ENCODE results near the gene ELOVL1.

ELOVL1 gene

GRCh38 chr1:43344267-43344850, 23.5 kb downstream of the ELOVL1 start:
- Histone ChIP-seq H3K9ac (ENCODE audit: low read length) (no peak overlapping the region), H3K36me3 (ENCODE audit: control insufficient read depth in 1 of 2, insufficient read depth in 2 of 2, low read depth in 1 of 2, low read length in 2 of 2) (no peaks in the 10 kb centered on the region), H3K14ac (ENCODE audit: low read length in 2 of 2) (no peak overlapping the region), H3K23ac (ENCODE audit: low read length in 2 of 2) (no peak overlapping the region), H2BK5ac (ENCODE audit: low read depth, low read length, poor library complexity, severe bottlenecking) (no peak overlapping the region), H3K4me1 (ENCODE audit: control insufficient read depth, insufficient read depth, low read depth, low read length) (peaks cover 11% of the 10 kb centered on the region), H3K27ac (ENCODE audit: low read length, poor library complexity, severe bottlenecking) (no peak overlapping the region), H2BK15ac (ENCODE audit: low read depth, poor library complexity, severe bottlenecking) (no peak overlapping the region), H3K4me3 (ENCODE audit: insufficient read depth in 1 of 2, low read depth in 1 of 2, low read length in 2 of 2) (no peak overlapping the region), H2BK12ac (ENCODE audit: low read length in 2 of 2) (no peak overlapping the region), H3K18ac (ENCODE audit: low read depth in 1 of 2, low read length in 2 of 2) (no peak overlapping the region), H2AK5ac (ENCODE audit: low read length, severe bottlenecking) (no peak overlapping the region), H3K4me2 (ENCODE audit: low read length, poor library complexity, severe bottlenecking) (no peak overlapping the region), H3K4ac (ENCODE audit: low read depth in 1 of 2, low read length in 2 of 2) (no peak overlapping the region), H4K8ac (ENCODE audit: low read length) (peak overlapping the region; percentile 6), H3K9me3 (ENCODE audit: control insufficient read depth, low read length) (no peaks in the 10 kb centered on the region), H2BK120ac (ENCODE audit: low read depth, low read length) (no peak overlapping the region), H3K27me3 (ENCODE audit: control insufficient read depth in 1 of 2, insufficient read depth in 1 of 2, low read length in 2 of 2) (peaks cover 7 to 8% of the 10 kb centered on the region in 2 experiments), H3K79me1 (replicated peaks; ENCODE audit: low read length, poor library complexity, severe bottlenecking) (no peaks in the 10 kb centered on the region), H4K91ac (ENCODE audit: low read length) (no peak overlapping the region), H2AFZ (ENCODE audit: low read depth, low read length) (no peak overlapping the region)
- DNase-seq: peak; percentile 43
- 87% methylated on average over 4 of the region's 4 CpGs for WGBS

- Histone ChIP-seq H3K27ac (ENCODE audit: low read length, poor library complexity, severe bottlenecking) (no peak overlapping the region), H3K18ac (ENCODE audit: low read depth in 1 of 2, low read length in 2 of 2) (no peak overlapping the region), H4K91ac (ENCODE audit: low read length) (no peak overlapping the region), H3K23ac (ENCODE audit: low read length in 2 of 2) (no peak overlapping the region), H2BK15ac (ENCODE audit: low read depth, poor library complexity, severe bottlenecking) (no peak overlapping the region), H3K27me3 (ENCODE audit: control insufficient read depth in 1 of 2, insufficient read depth in 1 of 2, low read length in 2 of 2) (peaks cover 16% of the 10 kb centered on the region in 2 experiments), H3K4me1 (ENCODE audit: control insufficient read depth, insufficient read depth, low read depth, low read length) (peaks cover 1% of the 10 kb centered on the region), H3K79me1 (replicated peaks; ENCODE audit: low read length, poor library complexity, severe bottlenecking) (no peaks in the 10 kb centered on the region), H2BK12ac (ENCODE audit: low read length in 2 of 2) (no peak overlapping the region), H3K4me3 (ENCODE audit: insufficient read depth in 1 of 2, low read depth in 1 of 2, low read length in 2 of 2) (no peak overlapping the region), H4K8ac (ENCODE audit: low read length) (no peak overlapping the region), H3K14ac (ENCODE audit: low read length in 2 of 2) (no peak overlapping the region), H3K9ac (ENCODE audit: low read length) (no peak overlapping the region), H2AFZ (ENCODE audit: low read depth, low read length) (no peak overlapping the region), H3K4ac (ENCODE audit: low read depth in 1 of 2, low read length in 2 of 2) (no peak overlapping the region), H2AK5ac (ENCODE audit: low read length, severe bottlenecking) (no peak overlapping the region), H2BK120ac (ENCODE audit: low read depth, low read length) (no peak overlapping the region), H3K4me2 (ENCODE audit: low read length, poor library complexity, severe bottlenecking) (no peak overlapping the region), H3K36me3 (ENCODE audit: control insufficient read depth in 1 of 2, insufficient read depth in 2 of 2, low read depth in 1 of 2, low read length in 2 of 2) (no peaks in the 10 kb centered on the region), H2BK5ac (ENCODE audit: low read depth, low read length, poor library complexity, severe bottlenecking) (no peak overlapping the region), H3K9me3 (ENCODE audit: control insufficient read depth, low read length) (no peaks in the 10 kb centered on the region)
- no peak for DNase-seq
- WGBS: 85% methylated on average over 1 of the region's 1 CpG
These were observed 27.3 kb downstream of the ELOVL1 start for GRCh38 chr1:43340559-43340958.

GRCh38 chr1:43339584-43340232, 28.1 kb downstream of the ELOVL1 start:
- Histone ChIP-seq H3K4me3 (ENCODE audit: insufficient read depth in 1 of 2, low read depth in 1 of 2, low read length in 2 of 2) (no peak overlapping the region), H4K8ac (ENCODE audit: low read length) (no peak overlapping the region), H3K4me2 (ENCODE audit: low read length, poor library complexity, severe bottlenecking) (no peak overlapping the region), H2BK5ac (ENCODE audit: low read depth, low read length, poor library complexity, severe bottlenecking) (no peak overlapping the region), H3K14ac (ENCODE audit: low read length in 2 of 2) (no peak overlapping the region), H3K4me1 (ENCODE audit: control insufficient read depth, insufficient read depth, low read depth, low read length) (peaks cover 1% of the 10 kb centered on the region), H2BK12ac (ENCODE audit: low read length in 2 of 2) (no peak overlapping the region), H3K79me1 (replicated peaks; ENCODE audit: low read length, poor library complexity, severe bottlenecking) (no peaks in the 10 kb centered on the region), H3K36me3 (ENCODE audit: control insufficient read depth in 1 of 2, insufficient read depth in 2 of 2, low read depth in 1 of 2, low read length in 2 of 2) (no peaks in the 10 kb centered on the region), H3K27me3 (ENCODE audit: control insufficient read depth in 1 of 2, insufficient read depth in 1 of 2, low read length in 2 of 2) (peaks cover 16 to 18% of the 10 kb centered on the region in 2 experiments), H3K9me3 (ENCODE audit: control insufficient read depth, low read length) (no peaks in the 10 kb centered on the region), H2BK120ac (ENCODE audit: low read depth, low read length) (no peak overlapping the region), H2BK15ac (ENCODE audit: low read depth, poor library complexity, severe bottlenecking) (no peak overlapping the region), H2AK5ac (ENCODE audit: low read length, severe bottlenecking) (no peak overlapping the region), H3K27ac (ENCODE audit: low read length, poor library complexity, severe bottlenecking) (no peak overlapping the region), H4K91ac (ENCODE audit: low read length) (no peak overlapping the region), H3K23ac (ENCODE audit: low read length in 2 of 2) (no peak overlapping the region), H3K18ac (ENCODE audit: low read depth in 1 of 2, low read length in 2 of 2) (no peak overlapping the region), H3K9ac (ENCODE audit: low read length) (no peak overlapping the region), H2AFZ (ENCODE audit: low read depth, low read length) (no peak overlapping the region), H3K4ac (ENCODE audit: low read depth in 1 of 2, low read length in 2 of 2) (no peak overlapping the region)
- DNase-seq: no peak
- 80% methylated on average over 6 of the region's 6 CpGs for WGBS

- no peak overlapping the region for H3K4me3 ChIP-seq (ENCODE audit: insufficient read depth in 1 of 2, low read depth in 1 of 2, low read length in 2 of 2)
- no peak overlapping the region for H2AK5ac ChIP-seq (ENCODE audit: low read length, severe bottlenecking)
- H3K4me2 ChIP-seq (ENCODE audit: low read length, poor library complexity, severe bottlenecking): no peak overlapping the region
- no peak overlapping the region for H3K23ac ChIP-seq (ENCODE audit: low read length in 2 of 2)
- H4K8ac ChIP-seq (ENCODE audit: low read length): no peak overlapping the region
- H3K4ac ChIP-seq (ENCODE audit: low read depth in 1 of 2, low read length in 2 of 2): no peak overlapping the region
- no peak overlapping the region for H2BK12ac ChIP-seq (ENCODE audit: low read length in 2 of 2)
- H3K4me1 ChIP-seq (ENCODE audit: control insufficient read depth, insufficient read depth, low read depth, low read length): peaks cover 1% of the 10 kb centered on the region
- no peak overlapping the region for H3K14ac ChIP-seq (ENCODE audit: low read length in 2 of 2)
- peaks cover 16 to 22% of the 10 kb centered on the region in 2 experiments for H3K27me3 ChIP-seq (ENCODE audit: control insufficient read depth in 1 of 2, insufficient read depth in 1 of 2, low read length in 2 of 2)
- H3K79me1 ChIP-seq (replicated peaks; ENCODE audit: low read length, poor library complexity, severe bottlenecking): no peaks in the 10 kb centered on the region
- no peak overlapping the region for H3K18ac ChIP-seq (ENCODE audit: low read depth in 1 of 2, low read length in 2 of 2)
- no peak overlapping the region for H3K27ac ChIP-seq (ENCODE audit: low read length, poor library complexity, severe bottlenecking)
- no peak overlapping the region for H2AFZ ChIP-seq (ENCODE audit: low read depth, low read length)
- no peak for DNase-seq
- no peaks in the 10 kb centered on the region for H3K36me3 ChIP-seq (ENCODE audit: control insufficient read depth in 1 of 2, insufficient read depth in 2 of 2, low read depth in 1 of 2, low read length in 2 of 2)
- no peaks in the 10 kb centered on the region for H3K9me3 ChIP-seq (ENCODE audit: control insufficient read depth, low read length)
- no peak overlapping the region for H3K9ac ChIP-seq (ENCODE audit: low read length)
- no peak overlapping the region for H2BK15ac ChIP-seq (ENCODE audit: low read depth, poor library complexity, severe bottlenecking)
- H2BK5ac ChIP-seq (ENCODE audit: low read depth, low read length, poor library complexity, severe bottlenecking): no peak overlapping the region
- H4K91ac ChIP-seq (ENCODE audit: low read length): no peak overlapping the region
- 83% methylated on average over 3 of the region's 5 CpGs for WGBS
- H2BK120ac ChIP-seq (ENCODE audit: low read depth, low read length): no peak overlapping the region
These were observed 29.8 kb downstream of the ELOVL1 start for GRCh38 chr1:43338001-43338400.

All from mesenchymal stem cell (in vitro differentiated cells and primary cell).